HG03095 (cell line): Measurements from ENCODE around the gene CRACR2A.

Experiments
- ATAC-seq: cut with Tn5 transposase; IDR thresholded peaks from one replicate; pipeline ENCODE4 v1.9.1; 2021; ENCODE audit warnings: moderate library complexity; ENCODE audit not compliant: unreplicated experiment

CRACR2A gene

GRCh38 chr12:3651585-3652424 is 101.1 kb downstream of the CRACR2A start:
- no peak for ATAC-seq

DNA sequence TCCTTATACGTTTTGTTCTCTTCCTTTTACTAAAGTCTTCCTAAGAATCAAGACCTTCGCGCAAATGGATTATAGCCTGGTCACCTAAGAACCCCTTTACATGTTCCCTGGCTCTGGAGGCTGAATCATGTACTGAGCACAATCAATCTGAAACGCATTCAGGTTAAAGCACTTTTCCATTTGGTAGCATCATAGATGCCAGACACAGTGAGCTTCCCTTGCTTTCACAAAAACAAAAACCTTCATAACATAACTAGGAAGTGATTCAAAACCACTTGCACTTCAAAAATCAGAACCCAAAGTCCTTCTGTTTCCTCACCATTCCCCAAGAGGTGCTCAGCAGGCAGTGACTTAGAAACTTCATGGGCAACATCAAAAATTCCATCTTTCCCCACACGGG is 105.4 kb downstream of the CRACR2A start:
- ATAC-seq = no peak

DNA sequence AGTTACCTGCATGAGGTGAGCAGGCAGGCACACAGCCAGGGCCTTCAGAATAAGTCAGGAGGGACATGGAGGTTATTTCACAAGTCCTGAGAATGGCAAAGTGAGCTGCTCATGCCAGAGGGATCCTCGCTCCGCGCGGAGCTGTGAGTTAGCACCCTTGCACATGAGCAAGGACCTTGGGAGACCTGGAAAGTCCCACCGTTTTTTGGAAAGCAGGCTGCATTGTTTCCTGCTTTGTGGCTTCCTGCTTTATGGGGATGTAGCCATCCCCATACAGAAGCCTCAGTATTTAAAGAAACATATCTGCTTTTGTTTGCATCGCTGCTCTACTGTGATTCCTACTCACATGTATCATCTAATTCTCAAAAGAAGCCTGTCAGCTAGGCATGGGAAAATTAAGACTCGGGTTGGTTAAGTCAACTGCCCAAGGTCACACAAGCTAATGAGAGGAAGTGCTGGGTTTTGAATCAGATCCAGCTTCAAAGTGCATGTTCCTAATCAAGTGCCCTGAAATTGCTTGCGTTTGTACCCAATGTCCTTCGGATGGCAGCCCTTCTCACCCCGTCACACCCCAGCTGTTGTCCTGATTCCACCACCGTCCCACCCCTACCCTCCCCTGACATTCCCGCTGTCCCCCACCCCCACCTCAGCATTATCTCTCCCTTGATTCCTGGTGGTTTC is 106.2 kb downstream of the CRACR2A start:
- ATAC-seq = no peak

GRCh38 chr12:3645091-3645490 is 107.8 kb downstream of the CRACR2A start:
- ATAC-seq = no peak

GRCh38 chr12:3644104-3644503 is 108.8 kb downstream of the CRACR2A start:
- no peak for ATAC-seq

GRCh38 chr12:3641428-3642018 is 111.4 kb downstream of the CRACR2A start:
- ATAC-seq = no peak

DNA sequence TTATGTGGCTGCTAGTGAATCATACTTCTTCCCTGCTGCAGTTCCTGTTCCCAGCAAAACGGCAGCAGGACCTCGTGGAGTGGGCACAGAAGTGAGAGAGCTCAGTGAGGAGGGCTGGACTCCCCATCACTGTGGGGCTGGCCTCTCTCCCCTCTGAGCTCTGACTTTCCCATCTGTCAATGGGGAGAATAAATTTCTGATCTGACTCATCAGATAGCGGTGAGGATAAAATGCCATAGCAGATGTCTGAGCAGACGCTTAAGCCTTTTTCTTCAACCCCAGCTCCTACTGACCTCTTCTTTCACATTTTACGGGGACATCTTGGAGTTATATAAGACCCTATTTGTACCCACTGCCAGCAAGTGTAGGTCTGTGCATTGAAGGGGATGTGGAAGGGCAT is 116.6 kb downstream of the CRACR2A start:
- no peak for ATAC-seq

DNA sequence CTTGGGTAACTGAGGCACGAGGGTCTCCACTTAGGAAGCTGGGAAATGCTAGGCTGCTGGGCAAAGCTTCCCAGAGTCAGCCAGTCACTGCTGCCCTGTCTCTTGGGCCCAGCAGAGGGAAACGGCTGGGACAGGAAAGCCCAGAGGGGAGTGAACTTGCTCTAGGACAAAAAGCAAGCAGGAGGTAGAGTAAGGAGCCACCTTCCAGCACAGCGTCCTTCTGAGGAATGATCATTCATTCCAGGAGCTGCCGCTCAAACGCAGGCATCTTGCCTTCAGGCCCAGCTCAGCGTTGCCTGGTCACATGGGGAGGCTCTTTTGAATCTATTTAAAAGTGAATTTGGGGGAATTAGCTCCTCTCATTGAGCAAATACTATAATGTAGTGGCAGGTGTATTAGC is 118.6 kb downstream of the CRACR2A start:
- no peak for ATAC-seq

DNA sequence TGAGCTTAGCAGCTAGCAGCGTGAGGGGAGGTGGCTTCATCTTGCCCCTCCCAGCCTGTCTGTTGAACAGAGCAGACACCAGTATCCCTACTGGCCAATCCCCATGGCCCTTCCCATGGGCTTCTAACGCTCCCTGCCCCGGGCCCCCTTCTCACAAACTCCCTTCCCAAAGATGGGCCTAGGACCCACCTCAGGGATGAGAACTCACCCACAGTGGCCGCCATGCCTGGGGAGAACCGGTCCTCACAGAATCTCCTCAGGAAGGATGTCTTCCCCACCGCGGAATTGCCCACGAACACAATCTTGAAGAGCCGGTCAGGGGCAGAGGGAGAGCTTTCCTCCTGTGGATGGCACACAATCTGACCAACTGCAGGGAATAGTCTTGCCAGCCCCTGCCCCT is 119.5 kb downstream of the CRACR2A start:
- ATAC-seq = no peak

GRCh38 chr12:3632754-3633153 is 120.2 kb downstream of the CRACR2A start:
- ATAC-seq = no peak

DNA sequence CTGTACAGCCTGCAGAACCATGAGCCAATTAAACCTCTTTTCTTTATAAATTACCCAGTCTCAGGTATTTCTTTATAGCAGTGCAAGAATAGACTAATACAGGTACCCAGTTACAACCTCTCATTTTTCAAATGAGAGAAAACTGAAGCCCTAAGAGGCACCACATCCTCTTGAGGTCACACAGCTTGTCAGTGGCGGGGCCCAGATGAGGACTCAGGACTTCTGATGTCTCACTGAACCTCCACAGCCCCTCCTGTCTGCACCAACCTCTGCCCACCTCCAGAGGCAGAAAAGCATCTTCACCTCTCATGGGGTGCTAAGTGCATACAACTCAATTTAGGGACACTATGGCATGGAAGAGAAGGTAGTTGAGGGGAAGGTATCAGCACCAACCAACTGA is 120.7 kb downstream of the CRACR2A start:
- ATAC-seq = no peak

- ATAC-seq = no peak
Measured at GRCh38 chr12:3631759-3632158, 121.2 kb downstream of the CRACR2A start.

GRCh38 chr12:3631272-3631637 is 121.7 kb downstream of the CRACR2A start:
- ATAC-seq = no peak

DNA sequence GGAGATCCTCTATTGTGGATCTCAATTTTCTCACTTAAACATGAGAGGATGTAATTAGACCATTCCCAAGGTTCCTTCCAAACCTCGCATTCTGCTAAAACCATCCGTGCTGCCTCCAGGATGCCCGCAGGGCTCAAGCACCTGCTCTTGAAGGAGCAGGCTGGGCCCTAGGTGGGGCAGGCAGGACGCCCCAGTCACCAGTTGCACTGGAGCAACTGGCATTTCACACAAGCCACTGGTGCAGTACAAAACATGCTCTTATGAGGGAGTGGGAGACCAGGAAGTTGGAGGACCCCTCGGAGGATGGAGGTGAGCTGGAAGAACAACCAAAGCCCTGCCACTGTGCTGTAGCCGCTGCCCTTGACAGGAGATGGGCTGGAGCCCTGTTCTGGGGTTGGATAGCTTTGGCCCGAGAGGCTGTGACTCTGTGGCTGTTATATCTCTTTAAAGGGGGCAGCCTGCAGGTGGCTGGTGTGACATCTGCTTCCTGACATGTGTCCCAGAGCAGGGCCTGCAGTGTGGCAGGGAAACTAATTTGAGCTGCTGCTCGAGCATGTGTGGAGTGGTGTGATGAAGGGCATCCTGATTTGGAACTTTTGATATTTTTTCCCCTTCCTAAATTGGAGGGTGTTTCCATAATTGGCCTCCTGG is 122.2 kb downstream of the CRACR2A start:
- ATAC-seq = no peak

- no peak for ATAC-seq
Measured at GRCh38 chr12:3630111-3630510, 122.8 kb downstream of the CRACR2A start.

DNA sequence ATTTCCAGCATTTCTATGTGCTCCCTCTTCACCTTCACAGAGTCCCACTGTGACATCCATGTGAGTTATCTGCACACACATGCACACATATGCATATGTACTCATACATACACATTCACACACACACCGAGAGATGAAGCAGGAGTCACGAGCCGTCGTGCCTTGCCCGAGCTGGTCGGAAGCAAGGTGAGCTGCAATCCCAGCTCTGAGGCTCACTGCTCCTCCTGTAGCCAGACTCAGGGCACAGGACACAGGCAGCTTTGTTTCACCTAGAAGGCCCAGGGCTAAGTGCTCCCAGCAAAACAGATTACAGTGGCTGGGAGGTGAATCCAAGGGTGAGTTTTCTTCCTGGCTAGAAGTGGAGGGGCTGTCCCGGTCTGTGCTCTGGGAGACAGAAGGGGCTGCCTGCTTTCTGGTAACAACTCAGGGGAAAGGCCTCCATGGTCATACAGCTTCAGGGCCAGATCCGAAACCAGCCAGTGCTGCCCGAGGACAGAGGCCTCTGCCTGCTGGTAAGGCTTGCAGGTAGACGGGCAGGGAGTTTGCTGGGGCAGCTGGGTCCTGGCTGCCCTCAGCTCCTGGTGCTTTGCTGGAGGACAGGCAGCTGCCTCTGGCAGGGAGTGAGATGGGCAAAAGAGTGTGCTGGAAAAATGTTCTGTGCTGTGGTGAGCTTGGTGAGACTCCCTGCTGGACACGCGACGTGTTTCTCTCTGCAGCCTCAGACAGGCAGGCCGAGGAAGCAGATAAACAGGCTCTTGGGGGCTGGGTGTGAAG is 123.7 kb downstream of the CRACR2A start:
- no peak for ATAC-seq

- no peak for ATAC-seq
Measured at GRCh38 chr12:3628629-3629028, 124.3 kb downstream of the CRACR2A start.

GRCh38 chr12:3627336-3627735 is 125.6 kb downstream of the CRACR2A start:
- ATAC-seq = no peak

GRCh38 chr12:3624273-3624672 is 128.6 kb downstream of the CRACR2A start:
- no peak for ATAC-seq

GRCh38 chr12:3622822-3623690 is 129.9 kb downstream of the CRACR2A start:
- no peak for ATAC-seq
